Measurements from ENCODE around the gene MYRIP. TPM values are rescaled to one million over a fixed set of nuclear protein-coding genes. Genes with fewer than 3 reads are reported as not detected.

The MYRIP gene
- total and polyA plus RNA-seq, 10 of the 15 experiments (the other 5 are each of a cell fraction or from before 2014, with no cell fraction given), result 0.03 to 0.08 (median 0.04) TPM; not detected in 6

GRCh38 chr3:40021338-40021737, 211.9 kb downstream of the MYRIP start (continued):
- TF ChIP-seq BCLAF1 (IDR thresholded peaks at IDR 0.05), result no peak
- no peak for TF ChIP-seq KDM1A (IDR thresholded peaks at IDR 0.05; ENCODE audit: borderline replicate concordance)
- no peak for TF ChIP-seq HDAC2 (IDR thresholded peaks at IDR 0.05)
- TF ChIP-seq SMC3 (IDR thresholded peaks at IDR 0.05; ENCODE audit: borderline replicate concordance, low read length), result no peak
- no peak for TF ChIP-seq IKZF1 (conservative IDR thresholded peaks at IDR 0.05)
- no peak for TF ChIP-seq NR2C2 (IDR thresholded peaks at IDR 0.05; ENCODE audit: borderline replicate concordance, control insufficient read depth, insufficient read length, low read depth)
- TF ChIP-seq TCF3 (IDR thresholded peaks at IDR 0.05; ENCODE audit: borderline replicate concordance, insufficient read depth, low read depth, low read length), result no peak
- TF ChIP-seq SPI1 (IDR thresholded peaks at IDR 0.05; ENCODE audit: borderline replicate concordance, insufficient read depth, low read depth, low read length), result no peak
- no peak for TF ChIP-seq JUND (IDR thresholded peaks at IDR 0.05; ENCODE audit: low read depth, low read length)
- no peak for TF ChIP-seq ETV6 (conservative IDR thresholded peaks at IDR 0.05 in 1 of 2, IDR thresholded peaks at IDR 0.05 in 1 of 2; ENCODE audit: borderline replicate concordance in 1 of 2, low read depth in 1 of 2)
- TF ChIP-seq ESRRA (IDR thresholded peaks at IDR 0.05; ENCODE audit: low read length), result no peak
- TF ChIP-seq SKIL (IDR thresholded peaks at IDR 0.05; ENCODE audit: low read depth, poor library complexity, severe bottlenecking), result no peak
- no peak for TF ChIP-seq NR2F1 (conservative IDR thresholded peaks at IDR 0.05)

Data from GM12878 (cell line).